Naive B cell (primary cell): ENCODE data around the gene RGS9BP. TPM values are rescaled to one million over a fixed set of nuclear protein-coding genes. Genes with fewer than 3 reads are reported as not detected.
"Not testable (repeated sequence)": the region's sequence is repeated elsewhere in the genome, so short reads cannot be mapped to it uniquely, and the experiment has no call there.

Experiments
- ATAC-seq, 2 donors: fragments of 150-1000 bp; cut with Tn5 transposase; 2 replicates each; pipeline ENCODE4 v1.10.0; 2021; ENCODE audit warnings: low read depth in 2 of 2, mild to moderate bottlenecking in 2 of 2, moderate library complexity in 2 of 2
- DNase-seq: peaks from one replicate; pipeline ENCODE4 v3.0.0; 2022
- H3K27ac Mint-ChIP-seq, 6 donors: one replicate each; pipeline ENCODE4 v1.8.0; 2020 to 2022; ENCODE audit warnings: mild to moderate bottlenecking in 6 of 6, mixed read lengths in 6 of 6, moderate library complexity in 5 of 6, inconsistent platforms in 2 of 6
- H3K27me3 Mint-ChIP-seq, 3 donors: one replicate each; pipeline ENCODE4 v1.8.0; 2021 to 2022; ENCODE audit warnings: mixed read lengths in 3 of 3, mild to moderate bottlenecking in 1 of 3
- H3K36me3 Mint-ChIP-seq, 2 donors: one replicate each; pipeline ENCODE4 v1.8.0; 2020 to 2022; ENCODE audit warnings: mixed read lengths in 2 of 2, inconsistent platforms in 1 of 2, mild to moderate bottlenecking in 1 of 2
- H3K4me1 Mint-ChIP-seq, 3 donors: one replicate each; pipeline ENCODE4 v1.8.0; 2020 to 2022; ENCODE audit warnings: mixed read lengths in 3 of 3, inconsistent platforms in 1 of 3, mild to moderate bottlenecking in 1 of 3, moderate library complexity in 1 of 3
- H3K4me3 Mint-ChIP-seq, 8 donors: one replicate each; pipeline ENCODE4 v1.8.0; 2020 to 2022; ENCODE audit warnings: mild to moderate bottlenecking in 8 of 8, mixed read lengths in 8 of 8, moderate library complexity in 8 of 8, inconsistent platforms in 2 of 8
- H3K9me3 Mint-ChIP-seq, 7 donors: one replicate each; pipeline ENCODE4 v1.8.0; 2020 to 2022; ENCODE audit warnings: mixed read lengths in 7 of 7, mild to moderate bottlenecking in 5 of 7, inconsistent platforms in 2 of 7, moderate library complexity in 1 of 7
- polyA plus RNA-seq, 6 donors: library from polyadenylated mRNA; unstranded; fragments of 300-500 nt; fragmentation: Illumina TruSeq; gene quantifications; one replicate each; pipeline ENCODE4 v1.2.3, GENCODE V29; 2021; ENCODE audit warnings: low read depth in 6 of 6

The RGS9BP gene
- polyA plus RNA-seq, result not detected

GRCh38 chr19:32675720-32676185 is at the start of gene RGS9BP:
Gene RGS9BP (plus strand): TSS chr19:32675848. CDS start chr19:32676264, 416 bp downstream.
- Mint-ChIP-seq H3K4me3 (peak within 1 kb of the TSS; percentile 87 to 99 (median 92)), H3K9me3 (no peaks in the 10 kb centered on the region), H3K27ac (peak within 1 kb of the TSS in 5 of 6 donors; percentile 44 to 87 (median 71)), H3K4me1 (peaks cover 22 to 39% (median 38%) of the 10 kb centered on the region in 3 donors), H3K36me3 (no peaks in the 10 kb centered on the region), H3K27me3 (peaks cover 9 to 29% (median 16%) of the 10 kb centered on the region in 3 donors)
- ATAC-seq, result peak; percentile 14 to 17
- no peak for DNase-seq

- Mint-ChIP-seq H3K27ac (no peak overlapping the region), H3K4me3 (no peak overlapping the region), H3K9me3 (no peaks in the 10 kb centered on the region), H3K36me3 (peaks cover 10 to 24% of the 10 kb centered on the region in 2 donors), H3K27me3 (no peaks in the 10 kb centered on the region), H3K4me1 (no peaks in the 10 kb centered on the region)
- DNase-seq, result no peak
- ATAC-seq, result no peak
Measured at GRCh38 chr19:32626969-32627368, 48.7 kb upstream of the RGS9BP start.

GRCh38 chr19:32627714-32628270 is 47.9 kb upstream of the RGS9BP start:
- Mint-ChIP-seq H3K27ac (no peak overlapping the region), H3K4me1 (no peaks in the 10 kb centered on the region), H3K36me3 (peaks cover 1 to 16% of the 10 kb centered on the region in 2 donors), H3K27me3 (no peaks in the 10 kb centered on the region), H3K4me3 (no peak overlapping the region), H3K9me3 (no peaks in the 10 kb centered on the region)
- ATAC-seq (no peak), DNase-seq (no peak)

GRCh38 chr19:32630338-32630737 is 45.3 kb upstream of the RGS9BP start:
- Mint-ChIP-seq H3K36me3 (peaks cover 0 to 7% of the 10 kb centered on the region in 2 donors), H3K9me3 (no peaks in the 10 kb centered on the region), H3K27me3 (no peaks in the 10 kb centered on the region), H3K4me3 (no peak overlapping the region), H3K4me1 (peaks cover 0 to 3% (median 0%) of the 10 kb centered on the region in 3 donors), H3K27ac (no peak overlapping the region)
- DNase-seq (no peak), ATAC-seq (no peak)

GRCh38 chr19:32631381-32631780 is 44.3 kb upstream of the RGS9BP start:
- H3K4me1 Mint-ChIP-seq, result peaks cover 0 to 3% (median 0%) of the 10 kb centered on the region in 3 donors
- DNase-seq, result no peak
- no peak overlapping the region for H3K4me3 Mint-ChIP-seq
- H3K27me3 Mint-ChIP-seq, result no peaks in the 10 kb centered on the region
- H3K27ac Mint-ChIP-seq, result no peak overlapping the region
- no peak for ATAC-seq
- no peaks in the 10 kb centered on the region for H3K9me3 Mint-ChIP-seq
- H3K36me3 Mint-ChIP-seq, result peaks cover 0 to 7% of the 10 kb centered on the region in 2 donors

- no peaks in the 10 kb centered on the region for H3K9me3 Mint-ChIP-seq
- no peak overlapping the region for H3K4me3 Mint-ChIP-seq
- no peaks in the 10 kb centered on the region for H3K27me3 Mint-ChIP-seq
- peak overlapping the region in 2 of 6 donors; percentile 10 to 41 for H3K27ac Mint-ChIP-seq
- peaks cover 16 to 17% of the 10 kb centered on the region in 2 donors for H3K36me3 Mint-ChIP-seq
- DNase-seq (no peak), ATAC-seq (no peak)
- H3K4me1 Mint-ChIP-seq, result peaks cover 0 to 3% (median 3%) of the 10 kb centered on the region in 3 donors
Measured at GRCh38 chr19:32637480-32637879, 38.2 kb upstream of the RGS9BP start.

GRCh38 chr19:32638625-32639024 is 37.0 kb upstream of the RGS9BP start:
- no peak for ATAC-seq
- Mint-ChIP-seq H3K36me3 (peaks cover 25% of the 10 kb centered on the region in 2 donors), H3K27me3 (no peaks in the 10 kb centered on the region), H3K27ac (no peak overlapping the region), H3K4me1 (peaks cover 0 to 3% (median 3%) of the 10 kb centered on the region in 3 donors), H3K9me3 (no peaks in the 10 kb centered on the region), H3K4me3 (no peak overlapping the region)
- DNase-seq, result no peak

- Mint-ChIP-seq H3K27ac (peak overlapping the region in 1 of 6 donors; percentile 30), H3K4me3 (no peak overlapping the region), H3K36me3 (peaks cover 25 to 27% of the 10 kb centered on the region in 2 donors), H3K9me3 (no peaks in the 10 kb centered on the region), H3K27me3 (no peaks in the 10 kb centered on the region), H3K4me1 (peaks cover 0 to 7% (median 5%) of the 10 kb centered on the region in 3 donors)
- ATAC-seq (no peak), DNase-seq (no peak)
Measured at GRCh38 chr19:32642771-32643170, 32.9 kb upstream of the RGS9BP start.

GRCh38 chr19:32646556-32646955 is 29.1 kb upstream of the RGS9BP start:
- H3K4me1 Mint-ChIP-seq, result peaks cover 0 to 5% (median 4%) of the 10 kb centered on the region in 3 donors
- H3K36me3 Mint-ChIP-seq, result peaks cover 12 to 16% of the 10 kb centered on the region in 2 donors
- no peak for DNase-seq

GRCh38 chr19:32647361-32647760 is 28.3 kb upstream of the RGS9BP start:
- DNase-seq (no peak), ATAC-seq (no peak)
- H3K4me3 Mint-ChIP-seq, result no peak overlapping the region
- peaks cover 0 to 5% (median 4%) of the 10 kb centered on the region in 3 donors for H3K4me1 Mint-ChIP-seq
- no peaks in the 10 kb centered on the region for H3K9me3 Mint-ChIP-seq
- H3K27me3 Mint-ChIP-seq, result no peaks in the 10 kb centered on the region
- peak overlapping the region in 3 of 6 donors; percentile 10 to 76 (median 60) for H3K27ac Mint-ChIP-seq
- peaks cover 8 to 10% of the 10 kb centered on the region in 2 donors for H3K36me3 Mint-ChIP-seq

More at GRCh38 chr19:32646556-32646955, 29.1 kb upstream of the RGS9BP start:
- Mint-ChIP-seq H3K9me3 (no peaks in the 10 kb centered on the region), H3K27ac (peak overlapping the region in 1 of 6 donors; percentile 93), H3K27me3 (no peaks in the 10 kb centered on the region), H3K4me3 (no peak overlapping the region)
- ATAC-seq, result no peak

GRCh38 chr19:32649751-32650150 is 25.9 kb upstream of the RGS9BP start:
- no peaks in the 10 kb centered on the region for H3K36me3 Mint-ChIP-seq
- peaks cover 0 to 4% (median 4%) of the 10 kb centered on the region in 3 donors for H3K4me1 Mint-ChIP-seq
- H3K4me3 Mint-ChIP-seq, result no peak overlapping the region
- peak overlapping the region in 1 of 6 donors; percentile 33 for H3K27ac Mint-ChIP-seq
- no peaks in the 10 kb centered on the region for H3K9me3 Mint-ChIP-seq
- no peaks in the 10 kb centered on the region for H3K27me3 Mint-ChIP-seq
- DNase-seq (no peak), ATAC-seq (no peak)

GRCh38 chr19:32650671-32651070 is 25.0 kb upstream of the RGS9BP start:
- H3K4me1 Mint-ChIP-seq, result peaks cover 0 to 4% (median 4%) of the 10 kb centered on the region in 3 donors
- no peak overlapping the region for H3K27ac Mint-ChIP-seq
- DNase-seq, result no peak
- H3K4me3 Mint-ChIP-seq, result no peak overlapping the region
- H3K27me3 Mint-ChIP-seq, result no peaks in the 10 kb centered on the region
- H3K9me3 Mint-ChIP-seq, result no peaks in the 10 kb centered on the region
- no peaks in the 10 kb centered on the region for H3K36me3 Mint-ChIP-seq
- no peak for ATAC-seq

GRCh38 chr19:32651729-32652140 is 23.9 kb upstream of the RGS9BP start:
- H3K27me3 Mint-ChIP-seq, result no peaks in the 10 kb centered on the region
- H3K4me1 Mint-ChIP-seq, result peaks cover 0 to under 1% (median 0%) of the 10 kb centered on the region in 3 donors
- ATAC-seq (no peak), DNase-seq (no peak)
- no peak overlapping the region for H3K27ac Mint-ChIP-seq
- no peaks in the 10 kb centered on the region for H3K9me3 Mint-ChIP-seq
- H3K36me3 Mint-ChIP-seq, result no peaks in the 10 kb centered on the region
- no peak overlapping the region for H3K4me3 Mint-ChIP-seq

- not testable (repeated sequence) for H3K9me3 Mint-ChIP-seq, H3K36me3 Mint-ChIP-seq, DNase-seq, H3K4me3 Mint-ChIP-seq, H3K4me1 Mint-ChIP-seq, H3K27me3 Mint-ChIP-seq, H3K27ac Mint-ChIP-seq, ATAC-seq
Measured at GRCh38 chr19:32652331-32652730, 23.3 kb upstream of the RGS9BP start.
